GM19025 (cell line): ENCODE measurements around the gene GOLGA6C.
"Not testable (repeated sequence)": the region's sequence is repeated elsewhere in the genome, so short reads cannot be mapped to it uniquely, and the experiment has no call there.

Source experiments
- ATAC-seq: cut with Tn5 transposase; IDR thresholded peaks from one replicate; pipeline ENCODE4 v1.9.1; 2021; ENCODE audit warnings: mild to moderate bottlenecking, low read depth, moderate library complexity; ENCODE audit not compliant: unreplicated experiment

GOLGA6C gene

GRCh38 chr15:75251343-75251742 is 6.8 kb upstream of the GOLGA6C start:
- not testable (repeated sequence) for ATAC-seq

- not testable (repeated sequence) for ATAC-seq
Observed at GRCh38 chr15:75252285-75252684, 5.8 kb upstream of the GOLGA6C start.

- not testable (repeated sequence) for ATAC-seq
Observed at GRCh38 chr15:75258620-75259343, 648 bp downstream of the GOLGA6C start.

- not testable (repeated sequence) for ATAC-seq
Observed at GRCh38 chr15:75259873-75260272, 1.7 kb downstream of the GOLGA6C start.

- ATAC-seq, result not testable (repeated sequence)
Observed at GRCh38 chr15:75273751-75274359, 15.7 kb downstream of the GOLGA6C start.

GRCh38 chr15:75274509-75275107 is 16.5 kb downstream of the GOLGA6C start:
- ATAC-seq, result peak; percentile 80

- ATAC-seq, result not testable (repeated sequence)
Observed at GRCh38 chr15:75275617-75276016, 17.5 kb downstream of the GOLGA6C start.

GRCh38 chr15:75278497-75278896 is 20.4 kb downstream of the GOLGA6C start:
- not testable (repeated sequence) for ATAC-seq

GRCh38 chr15:75282572-75282971 is 24.4 kb downstream of the GOLGA6C start, which contains the start of gene GOLGA6D:
Gene GOLGA6D, plus strand, starts transcription at chr15:75282835. Its CDS starts 41 bp downstream, at chr15:75282876.
- ATAC-seq, result not testable (repeated sequence)

- not testable (repeated sequence) for ATAC-seq
Observed at GRCh38 chr15:75284152-75284551, 26.0 kb downstream of the GOLGA6C start.

GRCh38 chr15:75293660-75294059 is 35.5 kb downstream of the GOLGA6C start:
- ATAC-seq, result not testable (repeated sequence)

- peak; percentile 41 for ATAC-seq
Observed at GRCh38 chr15:75298541-75299310, 40.6 kb downstream of the GOLGA6C start.

GRCh38 chr15:75299311-75299688 is 41.2 kb downstream of the GOLGA6C start:
- ATAC-seq, result peak; percentile 63

GRCh38 chr15:75300026-75300425 is 41.9 kb downstream of the GOLGA6C start:
- not testable (repeated sequence) for ATAC-seq

GRCh38 chr15:75302318-75302717 is 44.2 kb downstream of the GOLGA6C start:
- ATAC-seq, result no peak

GRCh38 chr15:75302753-75303152 is 44.6 kb downstream of the GOLGA6C start:
- ATAC-seq, result not testable (repeated sequence)

- no peak for ATAC-seq
Observed at GRCh38 chr15:75306188-75306587, 48.1 kb downstream of the GOLGA6C start.

GRCh38 chr15:75307778-75308390 is 49.8 kb downstream of the GOLGA6C start:
- no peak for ATAC-seq

GRCh38 chr15:75309711-75310110 is 51.6 kb downstream of the GOLGA6C start:
- ATAC-seq, result no peak

- not testable (repeated sequence) for ATAC-seq
Observed at GRCh38 chr15:75312548-75312947, 54.4 kb downstream of the GOLGA6C start.
